ENCODE data around the gene ZNG1B.

GRCh38 chr2:113406114-113406513, 31.4 kb upstream of the ZNG1B start:
- TF ChIP-seq YY1 (IDR thresholded peaks at IDR 0.05; ENCODE audit: low read depth): no peak
- no peak for TF ChIP-seq CTCF (IDR thresholded peaks at IDR 0.05)
- TF ChIP-seq RAD21 (IDR thresholded peaks at IDR 0.05; ENCODE audit: low read length): no peak
- TF ChIP-seq TAF1 (IDR thresholded peaks at IDR 0.05; ENCODE audit: borderline replicate concordance, low read depth, low read length): no peak
- TF ChIP-seq USF2 (IDR thresholded peaks at IDR 0.05; ENCODE audit: borderline replicate concordance, low read depth, low read length): no peak
- TF ChIP-seq GATA2 (CRISPR knock-in tag; IDR thresholded peaks at IDR 0.05): no peak
- no peak for TF ChIP-seq MXI1 (IDR thresholded peaks at IDR 0.05; ENCODE audit: low read depth, low read length)
- TF ChIP-seq SMC3 (IDR thresholded peaks at IDR 0.05; ENCODE audit: low read depth, low read length): no peak
- no peak for TF ChIP-seq REST (IDR thresholded peaks at IDR 0.05; ENCODE audit: low read depth, low read length)
- no peak for TF ChIP-seq ZBTB33 (IDR thresholded peaks at IDR 0.05; ENCODE audit: borderline replicate concordance, low read depth)
- no peak for TF ChIP-seq EP300 (IDR thresholded peaks at IDR 0.05; ENCODE audit: borderline replicate concordance in 1 of 2, low read depth in 1 of 2, low read length in 1 of 2)
- TF ChIP-seq IRF3 (IDR thresholded peaks at IDR 0.05; ENCODE audit: low read depth, low read length): no peak

All from SK-N-SH (cell line).